Mucosa of stomach (tissue), 1 donor: ENCODE results near the gene LIPA.
"Not testable (repeated sequence)": the region's sequence is repeated elsewhere in the genome, so short reads cannot be mapped to it uniquely, and the experiment has no call there.

Source experiments
- H3K27me3 ChIP-seq: one replicate; pipeline ENCODE4 v1.7.0; 2013; ENCODE audit warnings: mild to moderate bottlenecking, low read length; ENCODE audit not compliant: control insufficient read depth, insufficient read depth
- H3K36me3 ChIP-seq: one replicate; pipeline ENCODE4 v1.7.0; 2013; ENCODE audit warnings: low read length; ENCODE audit not compliant: control insufficient read depth, insufficient read depth
- H3K4me1 ChIP-seq: one replicate; pipeline ENCODE4 v1.7.0; 2013; ENCODE audit warnings: mild to moderate bottlenecking, low read length; ENCODE audit not compliant: control insufficient read depth, insufficient read depth
- H3K4me3 ChIP-seq: one replicate; pipeline ENCODE4 v1.7.0; 2013; ENCODE audit warnings: low read length
- H3K9ac ChIP-seq: one replicate; pipeline ENCODE4 v1.7.0; 2013; ENCODE audit warnings: mild to moderate bottlenecking, low read length, moderate library complexity
- H3K9me3 ChIP-seq: one replicate; pipeline ENCODE4 v1.7.0; 2013; ENCODE audit warnings: mild to moderate bottlenecking, low read length, moderate library complexity; ENCODE audit not compliant: control insufficient read depth
- donor health status: Pancreatic carcinoma.

The LIPA gene

GRCh38 chr10:89247623-89248022, 4.0 kb downstream of the LIPA start:
- not testable (repeated sequence) for H3K4me1 ChIP-seq, H3K4me3 ChIP-seq, H3K27me3 ChIP-seq, H3K36me3 ChIP-seq, H3K9ac ChIP-seq, H3K9me3 ChIP-seq

DNA sequence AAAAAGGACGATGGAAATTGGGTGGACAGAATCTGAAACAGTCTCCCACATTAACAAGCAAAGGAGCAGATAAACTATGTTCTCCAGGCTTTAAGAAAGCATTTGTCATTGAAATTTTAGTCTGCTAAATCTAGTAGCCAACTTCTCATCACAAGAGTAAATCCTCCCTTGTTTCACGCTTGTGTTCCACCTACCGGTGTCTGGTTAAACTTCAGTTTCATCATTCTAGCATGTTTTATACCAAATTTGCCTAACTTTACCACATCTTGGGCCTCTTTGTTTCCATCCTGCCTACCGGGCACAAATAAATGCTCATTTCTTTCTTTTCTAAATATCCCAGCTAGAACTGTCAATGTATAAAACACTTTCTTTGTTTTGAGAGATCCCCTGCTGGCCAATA, 5.8 kb downstream of the LIPA start:
- Histone ChIP-seq H3K9ac (no peak overlapping the region), H3K36me3 (no peaks in the 10 kb centered on the region), H3K4me1 (peaks cover 7% of the 10 kb centered on the region), H3K27me3 (no peaks in the 10 kb centered on the region), H3K4me3 (no peak overlapping the region), H3K9me3 (no peaks in the 10 kb centered on the region)

GRCh38 chr10:89242840-89243568, 8.6 kb downstream of the LIPA start:
- Histone ChIP-seq H3K9me3 (no peaks in the 10 kb centered on the region), H3K27me3 (no peaks in the 10 kb centered on the region), H3K4me1 (peaks cover 5% of the 10 kb centered on the region), H3K4me3 (no peak overlapping the region), H3K9ac (no peak overlapping the region), H3K36me3 (no peaks in the 10 kb centered on the region)

GRCh38 chr10:89242345-89242684, 9.3 kb downstream of the LIPA start:
- no peaks in the 10 kb centered on the region for H3K27me3 ChIP-seq
- H3K9ac ChIP-seq: no peak overlapping the region

GRCh38 chr10:89241486-89242344, 9.9 kb downstream of the LIPA start:
- H3K36me3 ChIP-seq: no peaks in the 10 kb centered on the region
- no peak overlapping the region for H3K9ac ChIP-seq
- no peaks in the 10 kb centered on the region for H3K9me3 ChIP-seq
- H3K4me1 ChIP-seq: peaks cover 5% of the 10 kb centered on the region
- no peaks in the 10 kb centered on the region for H3K27me3 ChIP-seq
- H3K4me3 ChIP-seq: no peak overlapping the region

More at GRCh38 chr10:89242345-89242684, 9.3 kb downstream of the LIPA start:
- Histone ChIP-seq H3K4me3 (no peak overlapping the region), H3K9me3 (no peaks in the 10 kb centered on the region), H3K36me3 (no peaks in the 10 kb centered on the region), H3K4me1 (peaks cover 5% of the 10 kb centered on the region)

DNA sequence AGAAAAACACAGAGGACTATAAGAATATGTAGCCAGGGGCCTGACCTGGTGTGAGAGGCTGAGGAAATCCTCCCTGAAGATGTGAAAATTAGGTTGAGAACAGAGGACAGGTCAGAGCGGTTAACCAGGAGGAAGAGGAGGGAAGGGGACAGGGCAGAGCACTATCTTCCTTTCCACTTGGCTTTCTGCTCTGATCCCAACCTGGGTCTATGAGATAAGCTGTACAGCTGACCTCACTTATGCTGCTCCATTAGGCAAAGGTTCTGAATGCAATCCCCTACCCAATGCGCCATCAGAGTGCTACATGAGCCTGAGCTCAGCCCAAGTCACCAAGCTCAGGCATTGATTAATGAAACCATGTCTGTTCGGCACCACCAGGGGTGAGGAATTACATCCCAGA, 10.5 kb downstream of the LIPA start:
- H3K4me3 ChIP-seq: no peak overlapping the region
- no peaks in the 10 kb centered on the region for H3K27me3 ChIP-seq
- no peaks in the 10 kb centered on the region for H3K36me3 ChIP-seq
- no peak overlapping the region for H3K9ac ChIP-seq
- no peaks in the 10 kb centered on the region for H3K9me3 ChIP-seq
- H3K4me1 ChIP-seq: peaks cover 5% of the 10 kb centered on the region

DNA sequence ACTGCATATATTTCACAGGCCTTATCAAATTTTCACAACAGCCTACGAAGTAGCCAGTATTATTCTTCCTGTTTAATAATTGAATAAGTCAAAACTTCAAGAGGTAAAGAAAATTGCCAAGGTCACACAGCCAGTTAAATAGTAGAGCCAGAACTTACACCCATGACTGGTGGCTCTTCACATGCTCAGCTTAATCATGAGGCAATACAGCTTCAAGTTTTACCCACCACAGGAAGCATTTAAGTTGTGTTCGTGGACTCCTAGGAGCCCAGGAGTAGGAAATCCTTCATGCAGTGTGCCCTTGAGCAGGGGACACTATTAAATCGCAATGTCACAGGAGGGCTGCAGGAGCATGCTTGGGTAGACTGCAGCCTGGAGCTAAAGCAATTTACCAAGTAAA, 11.1 kb downstream of the LIPA start:
- Histone ChIP-seq H3K9me3 (no peaks in the 10 kb centered on the region), H3K9ac (no peak overlapping the region), H3K27me3 (no peaks in the 10 kb centered on the region), H3K4me3 (no peak overlapping the region), H3K36me3 (no peaks in the 10 kb centered on the region), H3K4me1 (peaks cover 5% of the 10 kb centered on the region)

GRCh38 chr10:89238956-89239644, 12.5 kb downstream of the LIPA start:
- Histone ChIP-seq H3K4me3 (no peak overlapping the region), H3K36me3 (no peaks in the 10 kb centered on the region), H3K9me3 (no peaks in the 10 kb centered on the region), H3K4me1 (peaks cover 5% of the 10 kb centered on the region), H3K27me3 (no peaks in the 10 kb centered on the region), H3K9ac (no peak overlapping the region)

GRCh38 chr10:89237849-89238248, 13.7 kb downstream of the LIPA start:
- Histone ChIP-seq H3K9ac (no peak overlapping the region), H3K4me1 (peaks cover 5% of the 10 kb centered on the region), H3K4me3 (no peak overlapping the region), H3K9me3 (no peaks in the 10 kb centered on the region), H3K36me3 (no peaks in the 10 kb centered on the region), H3K27me3 (no peaks in the 10 kb centered on the region)

GRCh38 chr10:89236226-89236797, 15.3 kb downstream of the LIPA start:
- Histone ChIP-seq H3K4me3 (no peak overlapping the region), H3K9me3 (no peaks in the 10 kb centered on the region), H3K36me3 (no peaks in the 10 kb centered on the region), H3K4me1 (no peaks in the 10 kb centered on the region), H3K9ac (no peak overlapping the region), H3K27me3 (no peaks in the 10 kb centered on the region)

GRCh38 chr10:89235073-89235798, 16.3 kb downstream of the LIPA start:
- Histone ChIP-seq H3K9me3 (no peaks in the 10 kb centered on the region), H3K9ac (no peak overlapping the region), H3K36me3 (no peaks in the 10 kb centered on the region), H3K27me3 (no peaks in the 10 kb centered on the region), H3K4me3 (no peak overlapping the region), H3K4me1 (no peaks in the 10 kb centered on the region)
